LNCAP (cell line): ENCODE results near the gene PRDM16.

Source experiments
- TF ChIP-seq, protein P1 (sequence below): fragments of 450-650 bp; IDR thresholded peaks from 2 replicates; pipeline ENCODE4 v1.5.1; 2017; ENCODE audit warnings: mild to moderate bottlenecking

PRDM16 gene

DNA sequence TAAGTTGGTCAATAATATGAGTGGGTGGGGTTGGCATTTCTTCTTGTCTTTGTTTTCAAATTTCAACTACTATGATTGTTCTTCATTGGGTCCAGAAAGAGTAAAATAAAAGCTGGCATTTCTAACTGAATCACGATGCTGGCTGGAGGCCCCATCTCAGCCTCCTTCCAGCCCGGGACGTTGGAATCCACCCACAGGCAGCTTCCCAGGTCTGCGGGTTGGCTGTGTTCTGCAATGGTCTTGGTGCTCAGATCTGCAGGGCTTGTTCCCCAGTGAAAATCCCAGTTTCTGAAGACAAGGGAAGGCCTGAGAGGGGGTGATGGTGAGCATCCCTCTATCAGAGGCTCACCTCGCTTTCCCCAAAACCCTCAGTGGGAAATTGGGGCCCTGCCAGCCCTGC lies 330.7 kb downstream of the PRDM16 start:
- TF ChIP-seq, protein P1, sequence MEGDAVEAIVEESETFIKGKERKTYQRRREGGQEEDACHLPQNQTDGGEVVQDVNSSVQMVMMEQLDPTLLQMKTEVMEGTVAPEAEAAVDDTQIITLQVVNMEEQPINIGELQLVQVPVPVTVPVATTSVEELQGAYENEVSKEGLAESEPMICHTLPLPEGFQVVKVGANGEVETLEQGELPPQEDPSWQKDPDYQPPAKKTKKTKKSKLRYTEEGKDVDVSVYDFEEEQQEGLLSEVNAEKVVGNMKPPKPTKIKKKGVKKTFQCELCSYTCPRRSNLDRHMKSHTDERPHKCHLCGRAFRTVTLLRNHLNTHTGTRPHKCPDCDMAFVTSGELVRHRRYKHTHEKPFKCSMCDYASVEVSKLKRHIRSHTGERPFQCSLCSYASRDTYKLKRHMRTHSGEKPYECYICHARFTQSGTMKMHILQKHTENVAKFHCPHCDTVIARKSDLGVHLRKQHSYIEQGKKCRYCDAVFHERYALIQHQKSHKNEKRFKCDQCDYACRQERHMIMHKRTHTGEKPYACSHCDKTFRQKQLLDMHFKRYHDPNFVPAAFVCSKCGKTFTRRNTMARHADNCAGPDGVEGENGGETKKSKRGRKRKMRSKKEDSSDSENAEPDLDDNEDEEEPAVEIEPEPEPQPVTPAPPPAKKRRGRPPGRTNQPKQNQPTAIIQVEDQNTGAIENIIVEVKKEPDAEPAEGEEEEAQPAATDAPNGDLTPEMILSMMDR, result no peak

DNA sequence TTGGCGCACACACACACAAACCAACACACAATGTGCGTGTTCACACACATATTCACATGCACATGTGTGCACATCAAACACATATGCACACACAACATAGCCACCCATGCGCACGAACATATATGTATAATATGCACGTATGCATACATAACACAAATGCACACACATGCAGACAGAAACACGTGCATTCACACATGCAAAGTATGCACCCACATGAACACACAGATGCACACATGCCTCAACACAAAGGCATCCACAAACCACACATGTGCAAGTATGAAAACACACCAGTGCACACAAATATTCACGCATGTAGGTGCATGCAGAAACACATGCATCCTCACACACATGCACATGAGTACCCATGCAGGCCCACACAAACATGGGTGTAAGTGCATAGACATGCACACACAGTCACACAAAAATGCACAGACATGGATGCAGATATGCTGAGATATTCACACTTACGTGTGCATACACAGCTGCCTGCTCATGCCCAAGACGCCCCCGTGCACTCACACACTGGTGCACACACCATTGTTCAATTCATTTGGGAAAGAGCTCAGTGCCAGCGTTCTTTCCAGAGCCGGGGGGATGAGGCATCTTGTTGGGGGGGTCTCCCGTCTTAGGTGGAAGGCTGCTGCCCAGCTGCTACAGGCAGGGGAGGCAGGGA lies 332.7 kb downstream of the PRDM16 start:
- TF ChIP-seq, protein P1, result no peak

DNA sequence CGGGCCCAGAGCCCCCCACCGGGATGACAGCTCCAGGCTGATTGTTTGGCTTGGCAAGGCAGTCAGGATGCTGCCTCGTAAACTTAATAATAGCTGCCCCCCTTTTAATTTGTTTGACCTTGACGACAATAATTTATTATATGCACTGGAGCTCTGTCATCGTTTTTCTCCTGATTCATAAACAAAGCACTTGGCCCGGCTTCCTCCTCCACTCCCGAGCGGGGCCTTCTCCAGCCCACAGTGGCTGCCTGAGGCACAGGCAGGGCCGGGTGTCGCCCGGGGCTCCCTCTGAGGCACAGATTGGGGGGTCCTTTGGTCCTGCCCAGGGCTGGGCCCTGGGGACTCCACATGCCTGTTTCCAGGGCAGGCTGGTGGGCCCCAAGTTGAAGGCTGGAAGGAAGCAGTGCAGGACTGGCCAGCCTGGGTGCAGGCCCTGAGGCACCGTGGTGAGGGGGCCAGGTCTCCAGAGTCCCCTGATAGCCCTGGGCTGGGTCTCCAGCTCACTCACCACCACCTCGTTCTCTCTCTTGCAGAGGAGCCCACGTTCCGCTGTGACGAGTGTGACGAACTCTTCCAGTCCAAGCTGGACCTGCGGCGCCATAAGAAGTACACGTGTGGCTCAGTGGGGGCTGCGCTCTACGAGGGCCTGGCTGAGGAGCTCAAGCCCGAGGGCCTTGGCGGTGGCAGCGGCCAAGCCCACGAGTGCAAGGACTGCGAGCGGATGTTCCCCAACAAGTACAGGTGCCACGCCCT lies 333.4 kb downstream of the PRDM16 start:
- TF ChIP-seq, protein P1, result no peak

DNA sequence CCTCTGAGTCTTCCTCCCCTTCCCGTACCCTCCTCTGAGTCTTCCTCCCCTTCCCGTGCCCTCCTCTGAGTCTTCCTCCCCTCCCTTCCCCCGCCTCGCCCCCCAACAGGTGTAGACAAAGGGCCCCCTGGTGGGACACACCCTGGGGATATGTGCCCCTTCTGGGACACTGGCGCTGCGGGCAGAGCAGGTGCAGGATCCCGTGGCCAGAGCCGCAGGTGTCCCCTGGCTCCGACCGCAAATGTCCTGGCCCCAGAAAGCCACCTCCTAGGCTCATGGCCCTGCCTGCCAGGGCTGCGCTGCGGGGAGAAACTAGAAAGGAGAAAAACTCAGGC lies 334.0 kb downstream of the PRDM16 start:
- TF ChIP-seq, protein P1, result no peak

DNA sequence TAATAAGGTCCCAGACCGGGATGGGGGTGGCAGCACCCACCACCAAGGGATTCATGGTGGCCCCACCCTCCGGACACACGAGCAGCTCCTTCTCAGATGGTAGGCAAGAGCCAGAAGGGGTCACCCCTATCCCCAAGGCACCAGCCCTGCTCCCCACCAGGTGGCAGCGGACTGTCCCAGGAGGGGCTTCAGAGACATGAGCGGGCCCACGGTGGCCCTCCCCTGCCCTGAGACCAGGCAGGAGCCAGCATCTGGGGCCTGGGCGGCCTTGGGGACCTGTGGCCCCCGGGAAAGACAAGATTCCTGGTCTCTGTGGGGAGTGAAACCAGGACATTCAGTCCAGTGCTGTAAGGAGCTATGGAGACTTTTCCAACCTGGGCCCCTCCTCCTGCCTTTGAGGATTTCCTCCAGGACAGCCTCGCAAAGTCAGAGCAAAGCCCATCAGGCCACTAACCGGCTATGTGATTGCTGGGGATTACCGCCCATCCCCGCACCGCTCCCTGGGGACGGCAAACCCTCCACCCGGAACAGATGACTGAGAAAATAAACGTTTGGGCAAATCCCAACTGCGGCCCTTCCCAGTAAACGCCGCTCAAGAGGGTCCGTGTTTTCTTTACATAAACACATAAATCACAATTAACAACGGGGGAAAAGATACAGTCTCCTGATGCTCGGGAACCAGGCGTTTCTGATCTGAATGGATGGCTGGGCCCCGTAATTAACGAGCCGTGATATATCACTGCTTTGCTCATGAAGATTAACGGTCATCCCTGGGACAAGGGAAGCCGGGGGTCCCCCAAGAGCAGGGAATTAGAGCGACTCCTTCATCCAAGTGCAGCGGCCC lies 334.6 kb downstream of the PRDM16 start:
- TF ChIP-seq, protein P1, result peak; percentile 29

DNA sequence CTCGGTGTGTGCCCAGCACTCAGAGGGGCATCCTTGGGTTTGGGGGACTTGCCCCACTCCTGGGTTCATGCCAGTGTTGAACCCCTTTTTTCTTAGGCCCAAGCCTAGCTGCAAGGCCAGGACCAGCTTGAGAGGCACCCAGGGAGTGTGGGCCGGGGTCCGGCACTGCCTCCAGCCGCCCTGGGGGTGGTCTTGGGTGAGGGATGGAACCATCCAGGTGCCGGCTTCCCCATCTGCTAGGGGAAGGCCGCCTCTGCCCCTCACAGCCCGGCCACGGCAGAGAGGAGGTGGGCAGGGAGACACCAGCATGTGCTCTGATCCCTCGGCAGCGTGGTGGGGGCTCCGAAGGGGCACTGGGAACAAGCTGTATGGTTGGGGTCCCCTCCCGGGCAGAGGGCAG lies 335.3 kb downstream of the PRDM16 start:
- TF ChIP-seq, protein P1, result no peak

DNA sequence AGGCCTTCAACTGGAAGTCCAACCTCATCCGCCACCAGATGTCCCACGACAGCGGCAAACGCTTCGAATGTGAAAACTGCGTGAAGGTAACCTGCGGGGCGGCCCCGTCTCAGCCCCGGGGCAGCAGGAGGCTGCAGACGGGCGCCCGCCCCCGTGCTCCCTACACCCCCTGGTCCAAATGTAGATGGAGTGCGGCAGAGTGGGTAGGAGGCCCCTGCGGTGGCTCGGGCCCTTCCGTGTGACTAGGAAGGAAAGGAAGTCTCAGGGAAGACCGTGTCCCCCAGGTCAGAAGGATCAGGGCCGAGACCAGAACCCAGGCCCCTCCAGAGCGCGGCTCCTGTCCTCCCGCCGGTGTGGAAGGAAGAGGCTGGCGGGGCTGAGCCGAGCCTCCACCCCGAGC lies 335.8 kb downstream of the PRDM16 start:
- TF ChIP-seq, protein P1, result no peak
